ENCODE measurements around the gene STUM. TPM values are rescaled to one million over a fixed set of nuclear protein-coding genes. Genes with fewer than 3 reads are reported as not detected.

STUM gene
- total RNA-seq, 1 experiment from 2014 or later = 0.11 TPM

GRCh38 chr1:226552061-226552460, 3.5 kb downstream of the STUM start:
- peaks cover 23% of the 10 kb centered on the region in 2 experiments for H3K4me1 Mint-ChIP-seq
- Histone ChIP-seq H3K4me2 (ENCODE audit: insufficient read depth, insufficient read length, low read length) (no peak overlapping the region), H2AFZ (ENCODE audit: low read length) (no peak overlapping the region), H3K27me3 (ENCODE audit: insufficient read depth, low read length) (peaks cover 13% of the 10 kb centered on the region; the same call in 1 of the 2 replicates), H3K18ac (ENCODE audit: insufficient read length, low read depth, low read length) (no peak overlapping the region), H3T11ph (ENCODE audit: low read length) (no peak overlapping the region), H3K4me1 (ENCODE audit: insufficient read depth, low read length) (peaks cover 6% of the 10 kb centered on the region; the same call in 1 of the 2 replicates), H4K8ac (replicated peaks; ENCODE audit: insufficient read length, low read depth, low read length) (no peak overlapping the region), H3K79me2 (ENCODE audit: insufficient read depth, low read length) (no peaks in the 10 kb centered on the region), H2AK5ac (ENCODE audit: insufficient read length, low read length) (no peak overlapping the region), H3K23ac (ENCODE audit: insufficient read length, low read depth, low read length) (no peak overlapping the region), H3K27ac (ENCODE audit: insufficient read length, low read depth, low read length) (no peak overlapping the region), H2BK20ac (ENCODE audit: low read depth, low read length, poor library complexity, severe bottlenecking) (no peak overlapping the region), H2BK12ac (ENCODE audit: insufficient read length, low read depth, low read length) (no peak overlapping the region), H2BK120ac (ENCODE audit: low read depth, low read length, poor library complexity, severe bottlenecking) (no peak overlapping the region), H2BK15ac (ENCODE audit: low read depth, low read length) (no peak overlapping the region), H4K5ac (ENCODE audit: insufficient read length, low read depth, low read length) (no peak overlapping the region), H3K9me3 (ENCODE audit: control insufficient read depth, low read depth, low read length) (no peaks in the 10 kb centered on the region), H3K56ac (ENCODE audit: insufficient read length, low read depth, low read length) (no peak overlapping the region), H3K4ac (ENCODE audit: low read depth, low read length) (no peak overlapping the region), H2BK5ac (ENCODE audit: insufficient read length, low read length) (no peak overlapping the region), H3K14ac (ENCODE audit: insufficient read depth, low read length) (no peak overlapping the region), H3K9ac (ENCODE audit: extremely low read depth, insufficient read length, low read length) (no peak overlapping the region), H4K91ac (ENCODE audit: insufficient read length, low read depth, low read length) (no peak overlapping the region), H4K20me1 (ENCODE audit: control insufficient read depth, insufficient read depth, insufficient read length) (no peaks in the 10 kb centered on the region), H3K79me1 (ENCODE audit: insufficient read depth, low read depth, low read length, poor library complexity, severe bottlenecking) (no peaks in the 10 kb centered on the region), H3K23me2 (ENCODE audit: insufficient read length, low read depth, low read length, poor library complexity, severe bottlenecking) (peaks cover 17% of the 10 kb centered on the region)
- peaks cover 78% of the 10 kb centered on the region for H3K27me3 Mint-ChIP-seq (ENCODE audit: low read depth)
- no CpG with 5 or more reads among the region's 4 CpGs for WGBS (ENCODE audit: extremely low coverage, insufficient read length, low lambda C conversion rate)
- H3K36me3 Mint-ChIP-seq (ENCODE audit: insufficient read depth in 1 of 3, low read depth in 3 of 3) = no peaks in the 10 kb centered on the region
- TF ChIP-seq CTCF (conservative IDR thresholded peaks at IDR 0.05) = no peak
- H3K27ac Mint-ChIP-seq = no peak overlapping the region
- H3K4me3 Mint-ChIP-seq = no peak overlapping the region
- no peak for DNase-seq
- H3K9me3 Mint-ChIP-seq = no peaks in the 10 kb centered on the region

All from H9 (cell line).